Activated CD4-positive, alpha-beta memory T cell treated with anti-CD3 and anti-CD28 coated beads, Interleukin-2, amount 10 ng/mL, durations not matched to agents 7 days and 5 days (primary cell): Measurements from ENCODE around the gene ENOX1. TPM values are rescaled to one million over a fixed set of nuclear protein-coding genes. Genes with fewer than 3 reads are reported as not detected.

ENCODE experiments used
- CTCF ChIA-PET: fragments of 350-600 bp; sonication (Branson Sonifier 250); formaldehyde crosslinking; loops from one replicate; lab custom pipeline; 2021; ENCODE audit warnings: antibody characterized with exemption, inconsistent platforms; lab: Charles Lee
- POLR2A ChIA-PET: fragments of 350-600 bp; sonication (Branson Sonifier 250); formaldehyde crosslinking; loops from one replicate; lab custom pipeline; 2021; ENCODE audit warnings: antibody characterized with exemption; lab: Charles Lee
- DNase-seq: peaks from one replicate; pipeline ENCODE4 v3.0.0-alpha.2; 2020
- H3K27ac Mint-ChIP-seq: one replicate; pipeline ENCODE4 v1.8.0; 2021; ENCODE audit warnings: mild to moderate bottlenecking, mixed read lengths
- H3K27me3 Mint-ChIP-seq: one replicate; pipeline ENCODE4 v1.8.0; 2021; ENCODE audit warnings: mixed read lengths
- H3K36me3 Mint-ChIP-seq: one replicate; pipeline ENCODE4 v1.8.0; 2021; ENCODE audit warnings: low read depth, mixed read lengths
- H3K4me1 Mint-ChIP-seq: one replicate; pipeline ENCODE4 v1.8.0; 2021; ENCODE audit warnings: mixed read lengths
- H3K4me3 Mint-ChIP-seq: one replicate; pipeline ENCODE4 v1.8.0; 2021; ENCODE audit warnings: mild to moderate bottlenecking, mixed read lengths
- H3K9me3 Mint-ChIP-seq: one replicate; pipeline ENCODE4 v1.8.0; 2021; ENCODE audit warnings: mixed read lengths
- total RNA-seq, 2 experiments: library from RNA; stranded (reverse); gene quantifications; one replicate each; pipeline ENCODE4 v1.2.3, GENCODE V29; 2021

The ENOX1 gene
- total RNA-seq, 2 experiments from 2014 or later: 0.25 to 0.38 TPM

GRCh38 chr13:43331672-43332071 is 455.1 kb downstream of the ENOX1 start:
- H3K36me3 Mint-ChIP-seq: no peaks in the 10 kb centered on the region
- no peak for DNase-seq
- no peak overlapping the region for H3K4me3 Mint-ChIP-seq
- H3K9me3 Mint-ChIP-seq: no peaks in the 10 kb centered on the region
- no peaks in the 10 kb centered on the region for H3K27me3 Mint-ChIP-seq
- ChIA-PET CTCF (no interaction called here), POLR2A (no interaction called here)
- no peak overlapping the region for H3K27ac Mint-ChIP-seq
- no peaks in the 10 kb centered on the region for H3K4me1 Mint-ChIP-seq

GRCh38 chr13:43329702-43330101 is 457.1 kb downstream of the ENOX1 start:
- H3K4me1 Mint-ChIP-seq: no peaks in the 10 kb centered on the region
- no peak overlapping the region for H3K27ac Mint-ChIP-seq
- no peak for DNase-seq
- no peaks in the 10 kb centered on the region for H3K36me3 Mint-ChIP-seq
- H3K4me3 Mint-ChIP-seq: no peak overlapping the region
- H3K27me3 Mint-ChIP-seq: peaks cover 3% of the 10 kb centered on the region
- CTCF ChIA-PET: no interaction called here
- POLR2A ChIA-PET: no interaction called here
- H3K9me3 Mint-ChIP-seq: no peaks in the 10 kb centered on the region

GRCh38 chr13:43328907-43329306 is 457.9 kb downstream of the ENOX1 start:
- H3K4me1 Mint-ChIP-seq: no peaks in the 10 kb centered on the region
- CTCF ChIA-PET: no interaction called here
- no peak for DNase-seq
- no peak overlapping the region for H3K27ac Mint-ChIP-seq
- peaks cover 3% of the 10 kb centered on the region for H3K27me3 Mint-ChIP-seq
- no peak overlapping the region for H3K4me3 Mint-ChIP-seq
- POLR2A ChIA-PET: no interaction called here
- H3K9me3 Mint-ChIP-seq: no peaks in the 10 kb centered on the region
- H3K36me3 Mint-ChIP-seq: no peaks in the 10 kb centered on the region

- H3K4me1 Mint-ChIP-seq: no peaks in the 10 kb centered on the region
- no peaks in the 10 kb centered on the region for H3K9me3 Mint-ChIP-seq
- H3K4me3 Mint-ChIP-seq: no peak overlapping the region
- H3K27ac Mint-ChIP-seq: no peak overlapping the region
- no peak for DNase-seq
- no peaks in the 10 kb centered on the region for H3K36me3 Mint-ChIP-seq
- peaks cover 5% of the 10 kb centered on the region for H3K27me3 Mint-ChIP-seq
- POLR2A ChIA-PET: no interaction called here
- CTCF ChIA-PET: no interaction called here
Observed at GRCh38 chr13:43326100-43326499, 460.7 kb downstream of the ENOX1 start.

GRCh38 chr13:43325636-43326035 is 461.1 kb downstream of the ENOX1 start:
- no peaks in the 10 kb centered on the region for H3K9me3 Mint-ChIP-seq
- ChIA-PET POLR2A (no interaction called here), CTCF (no interaction called here)
- no peak overlapping the region for H3K4me3 Mint-ChIP-seq
- H3K27me3 Mint-ChIP-seq: peaks cover 5% of the 10 kb centered on the region
- no peak overlapping the region for H3K27ac Mint-ChIP-seq
- no peaks in the 10 kb centered on the region for H3K36me3 Mint-ChIP-seq
- no peak for DNase-seq
- no peaks in the 10 kb centered on the region for H3K4me1 Mint-ChIP-seq

GRCh38 chr13:43324129-43324528 is 462.6 kb downstream of the ENOX1 start:
- CTCF ChIA-PET: no interaction called here

GRCh38 chr13:43319617-43320444 is 466.9 kb downstream of the ENOX1 start:
- no peak for DNase-seq
- H3K9me3 Mint-ChIP-seq: no peaks in the 10 kb centered on the region
- CTCF ChIA-PET: no interaction called here
- no peaks in the 10 kb centered on the region for H3K36me3 Mint-ChIP-seq
- no peaks in the 10 kb centered on the region for H3K4me1 Mint-ChIP-seq
- no peak overlapping the region for H3K4me3 Mint-ChIP-seq
- peaks cover 3% of the 10 kb centered on the region for H3K27me3 Mint-ChIP-seq
- H3K27ac Mint-ChIP-seq: no peak overlapping the region
- POLR2A ChIA-PET: no interaction called here

More at GRCh38 chr13:43324129-43324528, 462.6 kb downstream of the ENOX1 start:
- no peaks in the 10 kb centered on the region for H3K4me1 Mint-ChIP-seq
- H3K36me3 Mint-ChIP-seq: no peaks in the 10 kb centered on the region
- no peak overlapping the region for H3K27ac Mint-ChIP-seq
- POLR2A ChIA-PET: no interaction called here
- peaks cover 5% of the 10 kb centered on the region for H3K27me3 Mint-ChIP-seq
- no peak overlapping the region for H3K4me3 Mint-ChIP-seq
- no peak for DNase-seq
- no peaks in the 10 kb centered on the region for H3K9me3 Mint-ChIP-seq

GRCh38 chr13:43316946-43317353 is 469.8 kb downstream of the ENOX1 start:
- Mint-ChIP-seq H3K36me3 (no peaks in the 10 kb centered on the region), H3K27ac (no peak overlapping the region), H3K4me3 (no peak overlapping the region), H3K4me1 (no peaks in the 10 kb centered on the region), H3K27me3 (no peaks in the 10 kb centered on the region), H3K9me3 (no peaks in the 10 kb centered on the region)
- ChIA-PET POLR2A (no interaction called here), CTCF (no interaction called here)
- no peak for DNase-seq

GRCh38 chr13:43316281-43316680 is 470.5 kb downstream of the ENOX1 start:
- H3K4me1 Mint-ChIP-seq: no peaks in the 10 kb centered on the region
- POLR2A ChIA-PET: no interaction called here
- no peak overlapping the region for H3K27ac Mint-ChIP-seq
- H3K4me3 Mint-ChIP-seq: no peak overlapping the region
- CTCF ChIA-PET: no interaction called here
- no peak for DNase-seq
- no peaks in the 10 kb centered on the region for H3K9me3 Mint-ChIP-seq
- H3K36me3 Mint-ChIP-seq: no peaks in the 10 kb centered on the region
- peaks cover 4% of the 10 kb centered on the region for H3K27me3 Mint-ChIP-seq

GRCh38 chr13:43315522-43315921 is 471.2 kb downstream of the ENOX1 start:
- DNase-seq: no peak
- peaks cover 7% of the 10 kb centered on the region for H3K27me3 Mint-ChIP-seq
- H3K9me3 Mint-ChIP-seq: no peaks in the 10 kb centered on the region
- H3K4me1 Mint-ChIP-seq: no peaks in the 10 kb centered on the region
- H3K27ac Mint-ChIP-seq: no peak overlapping the region
- POLR2A ChIA-PET: no interaction called here
- no peaks in the 10 kb centered on the region for H3K36me3 Mint-ChIP-seq
- H3K4me3 Mint-ChIP-seq: no peak overlapping the region
- CTCF ChIA-PET: no interaction called here

- Mint-ChIP-seq H3K4me3 (no peak overlapping the region), H3K27ac (no peak overlapping the region), H3K4me1 (no peaks in the 10 kb centered on the region), H3K9me3 (no peaks in the 10 kb centered on the region), H3K27me3 (peaks cover 31% of the 10 kb centered on the region), H3K36me3 (no peaks in the 10 kb centered on the region)
- POLR2A ChIA-PET: no interaction called here
- CTCF ChIA-PET: no interaction called here
- no peak for DNase-seq
Observed at GRCh38 chr13:43309311-43309710, 477.5 kb downstream of the ENOX1 start.

GRCh38 chr13:43307921-43308433 is 478.8 kb downstream of the ENOX1 start:
- no peak for DNase-seq
- no peaks in the 10 kb centered on the region for H3K4me1 Mint-ChIP-seq
- peaks cover 31% of the 10 kb centered on the region for H3K27me3 Mint-ChIP-seq
- H3K4me3 Mint-ChIP-seq: no peak overlapping the region
- ChIA-PET POLR2A (no interaction called here), CTCF (no interaction called here)
- no peaks in the 10 kb centered on the region for H3K36me3 Mint-ChIP-seq
- no peak overlapping the region for H3K27ac Mint-ChIP-seq
- H3K9me3 Mint-ChIP-seq: no peaks in the 10 kb centered on the region

GRCh38 chr13:43307221-43307920 is 479.4 kb downstream of the ENOX1 start:
- Mint-ChIP-seq H3K36me3 (no peaks in the 10 kb centered on the region), H3K27me3 (peaks cover 31% of the 10 kb centered on the region), H3K27ac (no peak overlapping the region), H3K4me3 (no peak overlapping the region), H3K9me3 (no peaks in the 10 kb centered on the region), H3K4me1 (no peaks in the 10 kb centered on the region)
- ChIA-PET POLR2A (no interaction called here), CTCF (no interaction called here)
- no peak for DNase-seq
